Measurements from ENCODE around the gene ENC1.

GRCh38 chr5:74578356-74579044 is 62.0 kb downstream of the ENC1 start:
- TF ChIP-seq EZH2 (IDR thresholded peaks at IDR 0.05; ENCODE audit: insufficient read depth, poor library complexity, severe bottlenecking) (no peak), EZH2phosphoT487 (IDR thresholded peaks at IDR 0.05; ENCODE audit: insufficient read depth, low read depth) (no peak)
